Left cardiac atrium (tissue), 4 donors: ENCODE results near the gene TSC22D3. TPM values are rescaled to one million over a fixed set of nuclear protein-coding genes. Genes with fewer than 3 reads are reported as not detected.
A peak's percentile ranks its signal among the peaks of the same experiment; 100 is the strongest.
"Not testable (repeated sequence)": the region's sequence is repeated elsewhere in the genome, so short reads cannot be mapped to it uniquely, and the experiment has no call there.

Experiments
- ATAC-seq, 2 donors: fragments of 200-7000 bp; cut with Tn5 transposase; one replicate each; pipeline ENCODE4 v1.9.1; 2020; ENCODE audit warnings: mild to moderate bottlenecking in 2 of 2, moderate library complexity in 2 of 2
- DNase-seq: peaks from one replicate; pipeline ENCODE4 v3.0.0-alpha.2; 2020
- intact Hi-C, 2 donors: fragments of 100-400 bp; cut with DNase I; formaldehyde crosslinking; loops; one replicate each; pipeline versions ENCODE4 v1.14.1 to v1.15.1; 2022 to 2023
- total RNA-seq, 2 donors: library from RNA; stranded (reverse); fragmentation: NEBNext Ultra II Directional; extraction: Animal tissue kit (Norgen Biotek cat#: 25700); gene quantifications; one replicate each; pipeline ENCODE4 v1.2.1, GENCODE V29; 2021
- donor health status: DM: no; HTN: yes; CAD: no.
- donor health status: DM: no; HTN: yes; CAD: no; lungs with severe emphysema.
- donor health status: DM: yes; HTN: yes; CAD: no.
- donor health status: Dilated cardiomyopathy.

The TSC22D3 gene
- total RNA-seq, 2 donors from 2014 or later = 56.2 to 119 TPM

DNA sequence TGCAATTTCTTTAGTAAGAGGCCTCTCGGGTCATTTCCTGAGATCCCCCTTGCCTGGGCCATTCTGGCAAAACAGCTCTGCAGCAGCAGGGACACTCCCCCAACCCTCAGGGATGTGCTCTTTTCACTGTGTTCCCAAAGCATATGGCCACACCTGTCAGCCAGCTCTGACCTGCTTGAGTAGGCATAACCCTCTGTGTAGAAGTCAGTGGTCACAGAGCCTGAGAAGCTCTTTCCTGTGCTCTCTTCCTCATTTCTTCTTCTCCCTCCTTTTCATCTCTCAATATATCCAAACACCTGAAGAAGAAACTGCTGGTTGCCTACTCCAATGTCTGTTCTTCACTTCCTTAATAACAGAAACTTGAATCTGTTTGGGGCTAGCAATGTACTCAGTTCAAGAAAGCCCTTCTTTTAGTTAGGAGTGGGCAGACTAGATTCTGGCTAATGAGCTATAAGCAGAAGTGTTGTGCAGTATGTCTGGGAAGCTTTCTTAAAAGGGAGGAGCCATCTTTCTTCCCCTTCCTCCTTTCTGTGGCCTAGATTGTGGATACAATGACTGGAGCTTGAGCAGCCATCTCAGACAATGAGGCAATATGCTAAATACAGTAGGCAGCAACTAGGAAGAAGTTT, 74.0 kb downstream of the TSC22D3 start:
- intact Hi-C loops = no loop called here
- peak in 1 of 2 donors; percentile 55 for ATAC-seq
- no peak for DNase-seq

DNA sequence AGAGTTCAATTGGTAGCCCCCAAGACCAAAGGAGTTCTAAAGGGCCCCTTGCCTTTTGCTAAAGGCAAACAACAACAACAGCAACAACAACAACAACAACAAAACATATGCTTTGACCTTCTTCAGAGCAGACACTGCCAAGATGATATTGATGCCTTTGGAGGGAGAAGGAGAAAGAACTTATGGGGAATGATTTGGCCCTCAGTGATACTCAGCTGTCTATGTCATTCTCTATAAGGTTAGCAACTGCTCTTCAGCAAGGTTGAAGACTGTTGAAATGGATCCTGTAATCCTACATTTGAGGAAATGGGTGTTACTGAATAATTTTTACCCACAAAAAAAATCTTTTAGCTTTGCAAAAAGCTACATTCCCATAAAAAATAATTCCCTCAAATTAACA, 74.8 kb downstream of the TSC22D3 start:
- intact Hi-C loops = no loop called here
- ATAC-seq (no peak), DNase-seq (no peak)

DNA sequence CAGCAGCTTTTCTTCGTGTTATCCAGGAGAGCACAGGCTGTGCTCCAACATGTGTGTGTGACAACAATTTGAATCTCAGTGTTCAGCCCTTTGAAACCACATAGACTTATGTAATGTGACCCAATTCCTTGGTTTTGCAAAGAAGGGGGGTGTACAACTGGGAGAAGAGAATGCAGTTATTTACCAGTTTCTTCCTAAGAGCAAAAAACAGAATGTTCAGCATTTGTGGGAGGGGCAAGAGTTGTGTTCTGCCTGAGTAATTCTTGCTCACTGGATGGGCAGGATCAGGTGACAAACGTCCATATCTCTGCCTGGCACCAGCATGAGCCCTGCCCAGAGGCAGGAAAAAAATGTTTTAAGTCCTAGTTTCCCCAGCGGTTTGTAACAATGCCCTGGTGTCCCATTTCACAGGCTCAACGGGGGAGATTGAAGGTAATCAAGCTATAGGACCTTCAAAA, 75.2 kb downstream of the TSC22D3 start:
- intact Hi-C loops = no loop called here
- DNase-seq (no peak), ATAC-seq (peak; percentile 81 to 86)

DNA sequence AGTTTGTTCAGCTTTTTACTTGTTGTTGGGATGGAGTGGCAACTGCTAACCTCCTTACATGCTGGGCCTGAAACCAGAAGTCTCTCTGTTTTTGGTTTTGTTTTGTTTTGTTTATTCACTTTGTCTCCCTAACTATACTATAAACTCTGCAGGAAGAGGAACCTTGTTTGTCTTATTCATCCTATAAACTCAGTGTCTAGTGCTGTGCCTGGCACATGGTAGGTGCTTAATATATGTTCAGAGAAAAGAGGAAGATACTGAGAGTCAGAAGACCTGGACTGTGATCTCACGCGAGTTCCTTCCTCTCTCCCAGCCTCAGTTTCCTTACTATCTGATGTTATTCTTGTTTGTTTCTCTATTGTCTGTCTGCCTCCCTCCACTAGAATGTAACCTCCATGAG, 76.0 kb downstream of the TSC22D3 start:
- no peak for DNase-seq
- no peak for ATAC-seq
- intact Hi-C loops = no loop called here

DNA sequence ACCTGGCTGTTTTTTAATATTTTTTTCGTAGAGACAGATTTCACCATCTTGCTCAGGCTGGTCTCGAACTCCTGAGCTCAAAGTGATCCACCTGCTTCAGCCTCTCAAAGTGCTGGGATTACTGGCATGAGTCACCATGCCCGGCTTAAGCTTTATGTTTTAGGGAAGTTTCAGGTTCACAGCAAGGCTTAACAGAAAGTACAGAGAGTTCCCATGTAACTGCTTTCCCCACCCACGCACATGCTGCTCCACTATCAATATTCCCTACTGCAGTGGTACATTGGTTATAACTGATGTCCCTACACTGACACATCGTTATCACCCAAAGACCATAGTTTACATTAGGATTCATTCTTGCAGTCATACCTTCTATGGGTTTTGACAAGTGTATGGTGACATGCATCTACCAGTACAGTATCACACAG, 84.6 kb downstream of the TSC22D3 start:
- DNase-seq = no peak
- intact Hi-C loops = no loop called here
- no peak for ATAC-seq

GRCh38 chrX:107687445-107687844, 88.1 kb downstream of the TSC22D3 start:
- DNase-seq (no peak), ATAC-seq (no peak)
- intact Hi-C loops = no loop called here

DNA sequence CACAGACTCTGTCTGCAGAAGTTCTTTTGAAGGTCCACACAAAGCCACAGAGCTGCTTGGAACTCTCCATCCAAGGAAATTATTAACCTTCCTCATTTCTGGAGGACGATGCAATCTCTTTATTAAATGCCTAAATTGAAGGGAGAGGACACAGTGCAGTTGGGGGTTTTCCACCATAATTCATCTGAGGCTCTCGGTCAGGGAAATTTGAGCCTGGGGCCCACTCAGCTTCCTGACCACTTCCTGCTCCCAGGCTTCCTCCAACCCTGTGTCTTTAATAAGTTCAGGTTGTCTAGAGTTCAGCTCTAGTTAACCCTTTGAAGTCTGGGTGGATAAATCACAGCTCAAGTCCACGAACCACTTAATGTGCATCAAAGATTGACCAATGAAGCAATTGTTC, 88.8 kb downstream of the TSC22D3 start:
- ATAC-seq (no peak), DNase-seq (no peak)
- intact Hi-C loops = no loop called here

GRCh38 chrX:107686026-107686425, 89.6 kb downstream of the TSC22D3 start:
- DNase-seq (no peak), ATAC-seq (no peak)
- intact Hi-C loops = no loop called here

DNA sequence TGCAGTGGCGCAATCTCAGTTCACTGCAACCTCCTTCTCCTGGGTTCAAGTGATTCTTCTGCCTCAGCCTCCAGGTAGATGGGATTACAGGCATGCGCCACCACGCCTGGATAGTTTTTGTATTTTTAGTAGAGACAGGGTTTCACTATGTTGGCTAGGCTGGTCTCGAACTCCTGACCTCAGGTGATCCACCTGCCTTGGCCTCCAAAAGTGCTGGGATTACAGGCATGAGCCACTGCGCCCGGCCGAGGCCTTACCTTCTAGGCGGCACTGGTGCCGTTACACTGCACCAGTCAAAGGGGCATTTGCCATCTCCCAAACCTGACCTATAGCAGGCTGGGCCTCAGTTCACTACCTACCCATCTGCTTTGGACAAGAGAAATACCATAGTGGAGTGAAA, 90.0 kb downstream of the TSC22D3 start:
- DNase-seq, intact Hi-C loops, ATAC-seq: not testable (repeated sequence)

GRCh38 chrX:107684956-107685385, 90.6 kb downstream of the TSC22D3 start:
- intact Hi-C loops = no loop called here
- DNase-seq (peak; percentile 83), ATAC-seq (peak; percentile 60 to 93)

DNA sequence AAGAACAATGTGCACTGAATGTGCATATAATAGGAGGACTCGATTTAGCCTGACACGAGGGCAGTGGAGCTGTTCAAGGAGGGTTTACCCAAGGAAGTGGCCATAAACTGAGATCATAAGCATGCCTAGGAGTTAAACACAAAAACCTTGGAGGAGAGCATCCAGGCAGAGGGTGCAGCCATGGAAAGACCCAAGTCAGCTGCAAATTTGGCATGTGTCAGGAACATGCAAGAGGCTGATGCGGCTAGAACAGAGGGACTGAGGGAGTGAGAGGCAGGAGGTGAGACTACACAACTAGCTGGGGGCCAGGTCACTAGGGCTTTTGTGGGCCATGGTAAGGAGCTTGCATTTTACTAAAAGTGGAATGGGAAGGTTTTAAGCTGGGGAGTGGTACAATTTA, 91.7 kb downstream of the TSC22D3 start:
- no peak for DNase-seq
- ATAC-seq = no peak
- intact Hi-C loops = no loop called here

GRCh38 chrX:107683124-107683895, 92.3 kb downstream of the TSC22D3 start:
- intact Hi-C loops = no loop called here
- peak; percentile 30 to 51 for ATAC-seq
- DNase-seq = no peak

GRCh38 chrX:107682256-107682655, 93.3 kb downstream of the TSC22D3 start:
- DNase-seq (no peak), ATAC-seq (no peak)
- intact Hi-C loops = no loop called here

GRCh38 chrX:107678957-107679740, 96.4 kb downstream of the TSC22D3 start:
- DNase-seq = peak; percentile 85
- intact Hi-C loops = loop anchor here in 1 of 2 donors (5.0 kb wide), 1 partner anchor 33 kb away; no protein-coding TSS in a partner anchor
- ATAC-seq = peak in 1 of 2 donors; percentile 38

GRCh38 chrX:107677909-107678308, 97.7 kb downstream of the TSC22D3 start:
- DNase-seq (no peak), ATAC-seq (no peak)
- intact Hi-C loops = loop anchor here in 1 of 2 donors (5.0 kb wide), 1 partner anchor 34 kb away; no protein-coding TSS in a partner anchor

DNA sequence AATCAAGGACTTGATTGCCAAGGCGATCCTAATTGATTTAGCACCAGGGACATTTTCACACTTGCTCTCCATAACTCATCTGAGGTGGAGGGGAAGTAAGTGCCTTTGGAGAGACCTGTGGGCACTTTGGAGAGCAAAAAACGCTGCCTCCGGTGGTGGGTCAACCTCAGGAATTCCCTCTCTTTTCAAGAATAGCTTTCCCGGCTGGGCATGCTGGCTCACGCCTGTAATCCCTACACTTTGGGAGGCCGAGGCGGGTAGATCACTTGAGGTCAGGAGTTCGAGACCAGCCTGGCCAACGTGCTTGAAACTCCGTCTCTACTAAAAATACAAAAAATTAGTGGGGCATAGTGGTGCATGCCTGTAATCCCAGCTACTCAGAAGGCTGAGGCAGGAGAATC, 98.1 kb downstream of the TSC22D3 start:
- DNase-seq (no peak), ATAC-seq (no peak)
- intact Hi-C loops = loop anchor here in 1 of 2 donors (5.0 kb wide), 1 partner anchor 35 kb away; no protein-coding TSS in a partner anchor

DNA sequence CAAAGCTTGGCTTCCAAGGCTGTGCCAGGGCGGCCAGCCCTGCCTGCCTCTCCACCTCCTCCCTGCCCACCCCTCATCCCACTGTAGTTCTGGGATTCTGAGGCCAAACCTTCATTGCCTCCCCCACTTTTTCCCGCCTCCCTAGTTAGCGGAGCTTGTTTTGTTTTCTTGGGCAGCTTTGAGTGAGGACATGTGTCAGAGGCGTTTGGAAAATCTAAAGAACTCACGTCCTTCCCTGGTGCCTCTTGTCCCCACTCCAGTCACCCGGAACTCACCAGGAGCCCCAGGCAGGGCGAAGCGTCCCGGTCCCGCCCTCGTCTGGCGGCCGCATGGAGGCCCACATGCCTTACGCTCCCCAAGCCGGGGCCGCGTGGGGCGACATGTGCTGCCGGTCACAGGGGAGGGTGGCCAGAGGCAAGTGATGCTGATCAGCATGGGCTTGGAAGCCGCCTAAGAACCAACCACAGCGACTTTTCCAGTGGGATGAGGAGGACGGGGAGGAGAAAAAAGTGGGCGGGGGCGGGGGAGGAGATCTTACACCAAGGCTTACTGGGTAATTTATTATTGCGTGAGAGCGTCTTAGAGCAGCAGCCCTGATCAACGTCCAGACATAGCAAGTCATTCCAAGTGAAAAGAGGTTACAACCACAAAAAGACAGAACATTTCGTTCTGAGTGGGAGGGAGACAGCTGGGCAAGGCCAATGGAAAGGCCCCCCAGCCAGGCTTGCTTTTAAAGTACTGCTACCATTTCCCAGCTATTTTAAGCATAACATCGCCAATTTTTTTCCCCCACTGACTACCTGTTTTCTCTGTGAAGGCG, 98.8 kb downstream of the TSC22D3 start:
- peak; percentile 90 for DNase-seq
- ATAC-seq = peak; percentile 66 to 71
- intact Hi-C loops = loop anchor here in 1 of 2 donors (5.0 kb wide), 1 partner anchor 36 kb away; no protein-coding TSS in a partner anchor

- ATAC-seq = peak; percentile 10 to 27
- intact Hi-C loops = loop anchor here in 1 of 2 donors (5.0 kb wide), 1 partner anchor 36 kb away; no protein-coding TSS in a partner anchor
- DNase-seq = no peak
These were observed 99.6 kb downstream of the TSC22D3 start for GRCh38 chrX:107675823-107676555.
